Breast epithelium (tissue), 3 donors: Measurements from ENCODE around the gene KRT74.

Experiments used
- CTCF ChIP-seq, 3 donors: fragments of 450-650 bp; IDR thresholded peaks; one replicate each; pipeline ENCODE4 v1.5.1; 2016 to 2017; ENCODE audit warnings: antibody characterized with exemption in 3 of 3, mild to moderate bottlenecking in 3 of 3, moderate library complexity in 3 of 3
- POLR2A ChIP-seq: fragments of 450-650 bp; IDR thresholded peaks from one replicate; pipeline ENCODE4 v1.6.1; 2016; ENCODE audit warnings: antibody characterized with exemption, mild to moderate bottlenecking, moderate library complexity
- POLR2AphosphoS5 ChIP-seq, 3 donors: sonication (generic); formaldehyde crosslinking; IDR thresholded peaks; one replicate each; pipeline ENCODE4 v1.6.1; 2017; ENCODE audit warnings: antibody characterized with exemption in 3 of 3

- no peak for TF ChIP-seq POLR2AphosphoS5 (IDR thresholded peaks at IDR 0.05)
- no peak for TF ChIP-seq CTCF (IDR thresholded peaks at IDR 0.05)
- no peak for TF ChIP-seq POLR2A
Measured at GRCh38 chr12:52605542-52605941, 31.9 kb upstream of the KRT74 start.
